ENCODE data around the gene SLC6A4. TPM values are rescaled to one million over a fixed set of nuclear protein-coding genes. Genes with fewer than 3 reads are reported as not detected.

The SLC6A4 gene
- total and polyA plus RNA-seq, 3 donors from 2014 or later = 1.7 to 2.4 (median 1.7) TPM

DNA sequence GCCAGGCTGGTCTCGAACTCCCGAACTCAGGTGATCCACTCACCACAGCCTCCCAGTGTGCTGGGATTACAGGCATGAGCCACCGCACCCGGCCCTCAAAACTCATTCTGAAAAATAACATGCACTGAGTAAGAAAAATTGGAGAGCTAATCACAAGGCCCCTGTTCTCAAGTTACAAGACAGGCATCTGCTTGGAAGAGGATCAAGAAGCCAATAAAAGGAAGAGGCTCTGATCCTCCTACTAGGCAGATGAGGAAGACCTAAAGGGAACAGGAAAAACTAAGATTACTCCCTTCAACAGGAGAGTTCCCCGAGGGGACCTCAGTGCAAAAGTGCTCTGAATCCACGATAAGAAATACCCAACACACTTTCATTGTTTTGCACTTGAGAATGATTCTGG, 37.9 kb upstream of the SLC6A4 start:
- intact Hi-C loops (cut with DNase I; ENCODE audit: low total_unique reads) = loop anchor here (10.0 kb wide), 1 partner anchor 149 kb away; no protein-coding TSS in a partner anchor
- Histone ChIP-seq H3K4me3 (no peak overlapping the region), H3K36me3 (ENCODE audit: low read depth, missing control alignments) (no peaks in the 10 kb centered on the region), H3K9me3 (no peaks in the 10 kb centered on the region), H3K27me3 (no peaks in the 10 kb centered on the region), H3K4me1 (no peaks in the 10 kb centered on the region), H3K27ac (no peak overlapping the region)
- no peak for DNase-seq
- TF ChIP-seq, protein P1, sequence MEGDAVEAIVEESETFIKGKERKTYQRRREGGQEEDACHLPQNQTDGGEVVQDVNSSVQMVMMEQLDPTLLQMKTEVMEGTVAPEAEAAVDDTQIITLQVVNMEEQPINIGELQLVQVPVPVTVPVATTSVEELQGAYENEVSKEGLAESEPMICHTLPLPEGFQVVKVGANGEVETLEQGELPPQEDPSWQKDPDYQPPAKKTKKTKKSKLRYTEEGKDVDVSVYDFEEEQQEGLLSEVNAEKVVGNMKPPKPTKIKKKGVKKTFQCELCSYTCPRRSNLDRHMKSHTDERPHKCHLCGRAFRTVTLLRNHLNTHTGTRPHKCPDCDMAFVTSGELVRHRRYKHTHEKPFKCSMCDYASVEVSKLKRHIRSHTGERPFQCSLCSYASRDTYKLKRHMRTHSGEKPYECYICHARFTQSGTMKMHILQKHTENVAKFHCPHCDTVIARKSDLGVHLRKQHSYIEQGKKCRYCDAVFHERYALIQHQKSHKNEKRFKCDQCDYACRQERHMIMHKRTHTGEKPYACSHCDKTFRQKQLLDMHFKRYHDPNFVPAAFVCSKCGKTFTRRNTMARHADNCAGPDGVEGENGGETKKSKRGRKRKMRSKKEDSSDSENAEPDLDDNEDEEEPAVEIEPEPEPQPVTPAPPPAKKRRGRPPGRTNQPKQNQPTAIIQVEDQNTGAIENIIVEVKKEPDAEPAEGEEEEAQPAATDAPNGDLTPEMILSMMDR (IDR thresholded peaks at IDR 0.05) = no peak
- no peak for TF ChIP-seq POLR2A (IDR thresholded peaks at IDR 0.05)
- 74 to 95% methylated on average over 6 of the region's 6 CpGs for WGBS, 2 donors

DNA sequence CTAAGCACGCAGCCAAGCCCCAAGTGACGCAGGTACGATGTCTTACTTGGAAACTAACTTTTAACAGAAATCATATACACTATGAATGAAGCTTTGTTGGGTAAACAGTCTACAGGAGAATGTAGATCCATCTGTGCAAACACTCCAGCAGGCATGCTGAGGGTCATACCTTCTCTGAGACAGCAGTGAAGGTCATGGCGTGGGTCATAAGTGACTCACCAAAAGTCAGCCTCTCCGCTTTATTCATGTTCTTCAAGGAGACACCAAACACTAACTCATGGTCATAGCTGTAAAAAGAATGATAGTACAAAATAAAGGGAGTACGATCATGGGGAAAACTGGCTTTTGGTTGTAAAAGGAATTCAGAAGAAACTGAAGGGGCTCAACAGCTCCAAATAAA, 35.6 kb upstream of the SLC6A4 start:
- no peak overlapping the region for H3K4me3 ChIP-seq
- H3K4me1 ChIP-seq = no peaks in the 10 kb centered on the region
- H3K36me3 ChIP-seq (ENCODE audit: low read depth, missing control alignments) = no peaks in the 10 kb centered on the region
- no peak overlapping the region for H3K27ac ChIP-seq
- no peaks in the 10 kb centered on the region for H3K9me3 ChIP-seq
- intact Hi-C loops (cut with DNase I; ENCODE audit: low total_unique reads) = loop anchor here (10.0 kb wide), 1 partner anchor 146 kb away; no protein-coding TSS in a partner anchor
- DNase-seq = no peak
- TF ChIP-seq, protein P1 (IDR thresholded peaks at IDR 0.05) = no peak
- TF ChIP-seq POLR2A (IDR thresholded peaks at IDR 0.05) = no peak
- 73 to 86% methylated on average over 6 of the region's 6 CpGs for WGBS, 2 donors
- no peaks in the 10 kb centered on the region for H3K27me3 ChIP-seq

DNA sequence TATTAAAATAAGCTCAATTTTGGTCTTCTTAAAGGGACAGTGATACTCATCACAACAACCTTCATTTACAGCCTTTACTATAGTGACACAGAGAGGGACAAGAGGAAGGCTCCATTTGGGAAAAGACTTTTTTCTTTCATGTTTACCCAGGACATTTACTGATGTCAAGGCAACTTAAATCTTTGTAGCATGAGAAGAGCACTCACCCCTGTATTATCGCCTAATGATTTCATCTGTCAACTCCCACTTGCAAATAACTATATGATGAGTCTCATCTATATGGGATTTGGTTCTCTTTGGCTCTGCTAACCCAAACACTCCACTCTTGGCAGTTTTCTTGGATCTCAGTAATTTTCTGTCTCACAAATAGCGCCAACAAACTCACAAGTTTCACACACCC, 32.1 kb upstream of the SLC6A4 start:
- Histone ChIP-seq H3K9me3 (no peaks in the 10 kb centered on the region), H3K27ac (no peak overlapping the region), H3K27me3 (no peaks in the 10 kb centered on the region), H3K36me3 (ENCODE audit: low read depth, missing control alignments) (no peaks in the 10 kb centered on the region), H3K4me3 (no peak overlapping the region), H3K4me1 (peaks cover 11% of the 10 kb centered on the region)
- TF ChIP-seq POLR2A (IDR thresholded peaks at IDR 0.05) = no peak
- intact Hi-C loops (cut with DNase I; ENCODE audit: low total_unique reads) = no loop called here
- WGBS, 2 donors = 94 to 100% methylated on average over 2 of the region's 2 CpGs
- no peak for DNase-seq

DNA sequence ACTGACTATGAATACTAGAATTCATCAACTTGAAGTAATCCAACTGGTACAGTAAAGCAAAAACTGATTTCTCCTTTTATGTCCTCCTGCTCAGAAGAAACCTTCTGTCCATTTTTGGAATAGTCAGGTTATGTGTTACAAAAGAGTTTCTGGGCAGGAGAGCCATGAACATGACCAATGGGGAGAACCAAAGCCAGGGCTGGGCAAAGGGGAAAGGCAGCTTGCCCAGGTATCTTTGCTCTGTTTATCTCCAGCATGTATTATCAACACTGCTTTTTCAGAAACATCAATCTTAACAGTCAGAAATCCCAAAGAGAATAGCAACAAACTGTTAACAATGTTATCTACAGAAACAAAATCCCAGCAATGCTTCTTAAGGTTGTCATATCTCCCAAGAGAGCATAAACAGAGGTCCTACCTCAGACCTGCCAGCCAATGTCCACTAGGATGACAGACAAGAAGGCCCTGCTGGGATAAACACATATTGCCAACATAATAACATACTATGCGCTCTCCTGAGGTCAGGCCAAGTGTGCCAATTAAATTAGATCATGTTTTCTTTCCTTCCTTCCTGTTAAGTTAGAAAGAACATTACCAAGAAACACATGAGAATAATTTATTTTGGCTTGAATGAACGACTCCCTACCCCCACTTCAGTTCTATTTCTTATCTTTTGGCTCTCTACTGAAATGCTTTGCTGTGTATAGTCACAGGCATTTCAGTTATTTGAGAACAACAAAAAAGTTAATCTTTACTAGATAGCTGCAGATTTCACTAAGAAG, 28.2 kb upstream of the SLC6A4 start:
- Histone ChIP-seq H3K27ac (peak overlapping the region; percentile 29 to 50), H3K27me3 (no peaks in the 10 kb centered on the region), H3K4me3 (no peak overlapping the region), H3K36me3 (ENCODE audit: low read depth, missing control alignments) (no peaks in the 10 kb centered on the region), H3K4me1 (peaks cover 11% of the 10 kb centered on the region), H3K9me3 (no peaks in the 10 kb centered on the region)
- WGBS, 2 donors = 33 to 35% methylated on average over 2 of the region's 2 CpGs
- intact Hi-C loops (cut with DNase I; ENCODE audit: low total_unique reads) = no loop called here
- no peak for DNase-seq
- TF ChIP-seq, protein P1 (IDR thresholded peaks at IDR 0.05) = no peak
- TF ChIP-seq POLR2A (IDR thresholded peaks at IDR 0.05) = no peak

DNA sequence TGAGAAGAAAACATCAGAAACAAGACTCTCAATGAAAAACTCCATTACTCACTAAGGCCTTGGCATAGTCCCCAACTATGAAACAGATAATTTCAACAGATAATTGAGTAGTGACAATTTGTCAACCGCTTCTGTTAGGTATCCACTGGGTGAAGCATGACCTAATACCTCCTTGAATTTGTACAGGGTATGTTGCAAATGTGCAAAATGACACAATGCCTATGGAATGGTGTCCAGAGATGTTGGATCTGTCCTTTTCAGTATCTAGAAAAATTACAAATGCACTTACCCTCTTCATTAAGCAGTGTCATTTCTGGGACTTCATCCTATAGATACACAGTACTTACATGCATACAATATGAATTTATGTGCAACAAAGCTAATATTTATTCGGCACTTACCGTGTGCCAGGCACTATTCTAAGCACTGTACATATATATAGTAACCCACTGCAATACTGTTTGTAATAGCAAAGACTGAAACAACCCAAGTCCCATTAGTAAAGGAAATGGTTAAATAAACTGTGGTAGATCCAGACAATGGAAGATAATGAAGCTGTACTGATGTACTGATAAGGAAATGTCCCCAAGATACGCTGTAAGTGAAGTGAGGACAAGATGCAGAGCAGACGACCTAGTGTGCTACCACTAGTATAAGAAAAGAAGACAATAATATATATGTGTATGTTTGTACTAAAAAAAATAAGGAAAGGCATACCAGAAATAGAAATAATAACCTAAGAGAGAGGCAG, 21.4 kb upstream of the SLC6A4 start:
- no peaks in the 10 kb centered on the region for H3K36me3 ChIP-seq (ENCODE audit: low read depth, missing control alignments)
- no peak overlapping the region for H3K27ac ChIP-seq
- no peak overlapping the region for H3K4me3 ChIP-seq
- 73 to 81% methylated on average over 5 of the region's 5 CpGs for WGBS, 2 donors
- H3K27me3 ChIP-seq = no peaks in the 10 kb centered on the region
- peaks cover 20% of the 10 kb centered on the region for H3K4me1 ChIP-seq
- H3K9me3 ChIP-seq = no peaks in the 10 kb centered on the region
- no peak for TF ChIP-seq POLR2A (IDR thresholded peaks at IDR 0.05)
- TF ChIP-seq, protein P1 (IDR thresholded peaks at IDR 0.05) = no peak
- DNase-seq = no peak
- intact Hi-C loops (cut with DNase I; ENCODE audit: low total_unique reads) = no loop called here
